Left cardiac atrium (tissue), 2 donors: ENCODE results near the gene FAM163A. TPM values are rescaled to one million over a fixed set of nuclear protein-coding genes. Genes with fewer than 3 reads are reported as not detected.

Experiments
- total RNA-seq, 2 donors: library from RNA; stranded (reverse); fragmentation: NEBNext Ultra II Directional; extraction: Animal tissue kit (Norgen Biotek cat#: 25700); gene quantifications; one replicate each; pipeline ENCODE4 v1.2.1, GENCODE V29; 2021
- donor health status: DM: no; HTN: yes; CAD: no; lungs with severe emphysema.
- donor health status: DM: yes; HTN: yes; CAD: no.

FAM163A gene
- total RNA-seq, 2 donors from 2014 or later = 0.27 TPM; not detected in 1

Other genes starting within 250 kb of the FAM163A start
- not detected for gene NPHS2, start 167.3 kb upstream of the FAM163A start, total RNA-seq
- gene TDRD5, start 151.5 kb upstream of the FAM163A start, total RNA-seq = under 1 TPM in 1 of 2 donors, not detected in 1; 0.12 TPM
- 10 to 100 TPM; 40.8 to 55.7 TPM for gene TOR1AIP2, start 134.5 kb downstream of the FAM163A start, total RNA-seq
- gene TOR1AIP1, start 139.0 kb downstream of the FAM163A start, total RNA-seq = 10 to 100 TPM; 48.3 to 50.4 TPM
- 10 to 100 TPM; 30.0 to 36.9 TPM for gene CEP350, start 211.5 kb downstream of the FAM163A start, total RNA-seq